HG03469 (cell line): ENCODE results near the gene MAIP1.

Experiments used
- ATAC-seq: cut with Tn5 transposase; IDR thresholded peaks from one replicate; pipeline ENCODE4 v1.9.1; 2021; ENCODE audit warnings: mild to moderate bottlenecking, moderate library complexity, moderate number of reproducible peaks; ENCODE audit not compliant: unreplicated experiment

MAIP1 gene

GRCh38 chr2:199985625-199986207 lies 30.3 kb downstream of the MAIP1 start:
- no peak for ATAC-seq

- ATAC-seq = no peak
These were observed 32.2 kb downstream of the MAIP1 start for GRCh38 chr2:199987586-199987985.

- no peak for ATAC-seq
These were observed 32.8 kb downstream of the MAIP1 start for GRCh38 chr2:199988151-199988550.

- no peak for ATAC-seq
These were observed 34.4 kb downstream of the MAIP1 start for GRCh38 chr2:199989822-199990221.

- ATAC-seq = no peak
These were observed 36.3 kb downstream of the MAIP1 start for GRCh38 chr2:199991691-199992090.

- ATAC-seq = no peak
These were observed 36.9 kb downstream of the MAIP1 start for GRCh38 chr2:199992296-199992695.

GRCh38 chr2:199994371-199994770 lies 39.0 kb downstream of the MAIP1 start:
- no peak for ATAC-seq

- ATAC-seq = no peak
These were observed 39.5 kb downstream of the MAIP1 start for GRCh38 chr2:199994896-199995295.

GRCh38 chr2:199997296-199997695 lies 41.9 kb downstream of the MAIP1 start:
- no peak for ATAC-seq

GRCh38 chr2:199999166-199999565 lies 43.8 kb downstream of the MAIP1 start:
- ATAC-seq = no peak

- ATAC-seq = no peak
These were observed 45.2 kb downstream of the MAIP1 start for GRCh38 chr2:200000444-200001163.

- no peak for ATAC-seq
These were observed 48.1 kb downstream of the MAIP1 start for GRCh38 chr2:200003444-200003843.

GRCh38 chr2:200005675-200006074 lies 50.3 kb downstream of the MAIP1 start:
- no peak for ATAC-seq

GRCh38 chr2:200007306-200007705 lies 51.9 kb downstream of the MAIP1 start:
- no peak for ATAC-seq

- no peak for ATAC-seq
These were observed 57.0 kb downstream of the MAIP1 start for GRCh38 chr2:200012401-200012800.
